ENCODE measurements around the gene GPR158. TPM values are rescaled to one million over a fixed set of nuclear protein-coding genes. Genes with fewer than 3 reads are reported as not detected.

The GPR158 gene
- total RNA-seq, 1 experiment from 2014 or later, result not detected

DNA sequence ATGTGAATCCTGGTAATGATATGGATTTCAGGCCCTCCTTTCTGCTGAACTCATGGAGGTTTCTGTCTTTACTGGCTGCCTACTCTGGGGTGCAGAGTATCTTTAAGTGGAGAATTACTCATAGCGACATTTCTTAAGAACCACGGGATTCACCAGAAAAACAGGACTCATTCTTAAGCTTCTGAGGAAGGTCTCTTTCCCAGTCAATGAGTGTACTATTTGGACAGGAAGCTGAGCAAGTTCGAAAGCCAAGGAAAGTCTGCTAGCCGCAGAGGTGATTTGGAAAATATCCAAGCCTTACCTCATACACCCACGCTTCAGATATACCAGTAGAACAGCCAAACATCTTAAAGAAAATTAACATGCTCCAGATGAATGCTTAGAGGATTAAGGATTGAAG, 381.7 kb downstream of the GPR158 start:
- H4K20me1 ChIP-seq (ENCODE audit: low read length), result no peaks in the 10 kb centered on the region
- H3K4me3 ChIP-seq (ENCODE audit: low read length), result no peak overlapping the region
- TF ChIP-seq, protein P1, sequence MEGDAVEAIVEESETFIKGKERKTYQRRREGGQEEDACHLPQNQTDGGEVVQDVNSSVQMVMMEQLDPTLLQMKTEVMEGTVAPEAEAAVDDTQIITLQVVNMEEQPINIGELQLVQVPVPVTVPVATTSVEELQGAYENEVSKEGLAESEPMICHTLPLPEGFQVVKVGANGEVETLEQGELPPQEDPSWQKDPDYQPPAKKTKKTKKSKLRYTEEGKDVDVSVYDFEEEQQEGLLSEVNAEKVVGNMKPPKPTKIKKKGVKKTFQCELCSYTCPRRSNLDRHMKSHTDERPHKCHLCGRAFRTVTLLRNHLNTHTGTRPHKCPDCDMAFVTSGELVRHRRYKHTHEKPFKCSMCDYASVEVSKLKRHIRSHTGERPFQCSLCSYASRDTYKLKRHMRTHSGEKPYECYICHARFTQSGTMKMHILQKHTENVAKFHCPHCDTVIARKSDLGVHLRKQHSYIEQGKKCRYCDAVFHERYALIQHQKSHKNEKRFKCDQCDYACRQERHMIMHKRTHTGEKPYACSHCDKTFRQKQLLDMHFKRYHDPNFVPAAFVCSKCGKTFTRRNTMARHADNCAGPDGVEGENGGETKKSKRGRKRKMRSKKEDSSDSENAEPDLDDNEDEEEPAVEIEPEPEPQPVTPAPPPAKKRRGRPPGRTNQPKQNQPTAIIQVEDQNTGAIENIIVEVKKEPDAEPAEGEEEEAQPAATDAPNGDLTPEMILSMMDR (conservative IDR thresholded peaks at IDR 0.05; ENCODE audit: low read depth, low read length), result no peak
- TF ChIP-seq EZH2phosphoT487 (IDR thresholded peaks at IDR 0.05; ENCODE audit: borderline replicate concordance, low read length) (no peak), EZH2 (IDR thresholded peaks at IDR 0.05; ENCODE audit: low read length, unreplicated experiment) (no peak)
- H3K9ac ChIP-seq (ENCODE audit: low read length), result no peak overlapping the region
- 0 out of 2 replicates have a peak overlapping the region, but pooled peaks have one; percentile 26 for H3K4me2 ChIP-seq (ENCODE audit: low read length)
- H2AFZ ChIP-seq (ENCODE audit: low read length), result no peak overlapping the region
- H3K9me3 ChIP-seq (ENCODE audit: low read length), result no peaks in the 10 kb centered on the region
- intact Hi-C loops (cut with micrococcal nuclease), result no loop called here
- ChIA-PET CTCF (no interaction called here), POLR2A (ENCODE audit: unreplicated experiment) (no interaction called here)
- 0 out of 2 replicates have a peak, but pooled peaks cover 4% of the 10 kb centered on the region for H3K4me1 ChIP-seq (ENCODE audit: insufficient read depth, low read length)
- no peaks in the 10 kb centered on the region for H3K9me2 ChIP-seq (replicated peaks; ENCODE audit: low read length)
- H3K36me3 ChIP-seq (ENCODE audit: low read depth, low read length), result no peaks in the 10 kb centered on the region
- no peak overlapping the region for H3K27ac ChIP-seq (ENCODE audit: low read length)
- no peaks in the 10 kb centered on the region for H3K79me2 ChIP-seq (ENCODE audit: low read length)
- ATAC-seq, result no peak
- no TSS peak for BruUV-seq (replicated peaks)
- no peaks in the 10 kb centered on the region for H3K27me3 ChIP-seq (ENCODE audit: low read length)
- no peaks in the 10 kb centered on the region for H3F3A ChIP-seq (ENCODE audit: low read length, unreplicated experiment)
- DNase-seq, result peak; percentile 71

DNA sequence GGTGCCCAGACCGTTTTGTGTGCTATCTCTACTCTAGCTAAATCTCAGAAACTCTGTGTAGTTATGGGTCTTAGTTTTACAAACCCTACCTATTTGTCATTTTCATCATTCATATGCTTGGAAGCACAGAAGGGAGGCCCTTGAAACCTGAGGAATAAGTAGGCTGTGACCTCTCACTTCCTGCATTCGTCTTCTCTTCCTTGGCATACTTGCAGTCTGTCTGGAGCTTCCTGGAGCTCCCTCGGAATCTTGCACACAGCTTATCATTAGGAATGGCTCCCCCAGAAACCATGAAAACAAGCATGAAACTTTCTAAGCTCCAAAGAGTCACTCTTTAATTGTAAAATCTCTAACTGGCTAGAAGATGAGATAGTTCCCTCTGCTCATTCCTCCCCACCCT, 382.3 kb downstream of the GPR158 start:
- TF ChIP-seq, protein P1 (conservative IDR thresholded peaks at IDR 0.05; ENCODE audit: low read depth, low read length), result no peak
- TF ChIP-seq EZH2 (IDR thresholded peaks at IDR 0.05; ENCODE audit: low read length, unreplicated experiment) (no peak), EZH2phosphoT487 (IDR thresholded peaks at IDR 0.05; ENCODE audit: borderline replicate concordance, low read length) (no peak)
- ChIA-PET CTCF (no interaction called here), POLR2A (ENCODE audit: unreplicated experiment) (no interaction called here)
- Histone ChIP-seq H3F3A (ENCODE audit: low read length, unreplicated experiment) (no peaks in the 10 kb centered on the region), H3K9me3 (ENCODE audit: low read length) (no peaks in the 10 kb centered on the region), H3K79me2 (ENCODE audit: low read length) (no peaks in the 10 kb centered on the region), H3K27me3 (ENCODE audit: low read length) (no peaks in the 10 kb centered on the region), H3K9ac (ENCODE audit: low read length) (no peak overlapping the region), H3K9me2 (replicated peaks; ENCODE audit: low read length) (no peaks in the 10 kb centered on the region), H3K27ac (ENCODE audit: low read length) (no peak overlapping the region), H3K4me1 (ENCODE audit: insufficient read depth, low read length) (0 out of 2 replicates have a peak, but pooled peaks cover 4% of the 10 kb centered on the region), H3K4me3 (ENCODE audit: low read length) (no peak overlapping the region), H3K4me2 (ENCODE audit: low read length) (no peak overlapping the region), H4K20me1 (ENCODE audit: low read length) (no peaks in the 10 kb centered on the region), H3K36me3 (ENCODE audit: low read depth, low read length) (no peaks in the 10 kb centered on the region), H2AFZ (ENCODE audit: low read length) (no peak overlapping the region)
- DNase-seq, result no peak
- intact Hi-C loops (cut with micrococcal nuclease), result no loop called here
- ATAC-seq, result no peak
- no TSS peak for BruUV-seq (replicated peaks)

DNA sequence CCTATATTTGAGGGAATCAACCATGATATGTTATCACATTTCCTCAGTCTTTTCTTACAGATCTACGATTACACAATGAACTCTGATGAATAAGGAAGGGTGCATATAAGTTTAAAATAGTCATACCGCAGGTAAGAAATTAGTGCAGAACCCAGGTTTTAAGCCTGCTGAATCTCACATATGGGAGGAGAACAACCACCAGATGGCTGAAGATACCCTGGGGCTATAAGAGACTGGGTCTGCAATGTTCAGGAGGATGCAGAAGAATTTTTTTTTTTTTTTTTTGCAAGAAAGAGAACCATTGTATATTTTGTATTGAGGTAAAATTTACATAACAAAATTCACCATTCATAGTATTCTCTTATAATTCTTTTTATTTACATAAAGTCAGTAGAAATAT, 387.0 kb downstream of the GPR158 start:
- no peaks in the 10 kb centered on the region for H3K9me3 ChIP-seq (ENCODE audit: low read length)
- no peaks in the 10 kb centered on the region for H3K9me2 ChIP-seq (replicated peaks; ENCODE audit: low read length)
- ChIA-PET CTCF (no interaction called here), POLR2A (ENCODE audit: unreplicated experiment) (no interaction called here)
- no peaks in the 10 kb centered on the region for H3K36me3 ChIP-seq (ENCODE audit: low read depth, low read length)
- no TSS peak for BruUV-seq (replicated peaks)
- DNase-seq (no peak), ATAC-seq (no peak)
- no peak overlapping the region for H3K27ac ChIP-seq (ENCODE audit: low read length)
- no peak overlapping the region for H3K4me2 ChIP-seq (ENCODE audit: low read length)
- no peak overlapping the region for H3K4me3 ChIP-seq (ENCODE audit: low read length)
- H2AFZ ChIP-seq (ENCODE audit: low read length), result no peak overlapping the region
- no peak overlapping the region for H3K9ac ChIP-seq (ENCODE audit: low read length)
- H4K20me1 ChIP-seq (ENCODE audit: low read length), result no peaks in the 10 kb centered on the region
- H3F3A ChIP-seq (ENCODE audit: low read length, unreplicated experiment), result no peaks in the 10 kb centered on the region
- no peaks in the 10 kb centered on the region for H3K4me1 ChIP-seq (ENCODE audit: insufficient read depth, low read length)
- TF ChIP-seq EZH2phosphoT487 (IDR thresholded peaks at IDR 0.05; ENCODE audit: borderline replicate concordance, low read length), result no peak
- TF ChIP-seq EZH2 (IDR thresholded peaks at IDR 0.05; ENCODE audit: low read length, unreplicated experiment), result no peak
- H3K79me2 ChIP-seq (ENCODE audit: low read length), result no peaks in the 10 kb centered on the region
- intact Hi-C loops (cut with micrococcal nuclease), result no loop called here
- H3K27me3 ChIP-seq (ENCODE audit: low read length), result peaks cover 10% of the 10 kb centered on the region; the same call in 1 of the 2 replicates

Data from PC-3 (cell line).